RCC 7860 (cell line): ENCODE data around the gene SGF29.
A peak's percentile ranks its signal among the peaks of the same experiment; 100 is the strongest.
"Not testable (repeated sequence)": the region's sequence is repeated elsewhere in the genome, so short reads cannot be mapped to it uniquely, and the experiment has no call there.

ENCODE experiments used
- DNase-seq: peaks from one replicate; pipeline ENCODE4 v3.0.0-alpha.2; 2015; ENCODE audit warnings: low spot score
- FAIRE-seq: peaks from 2 replicates; lab custom pipeline; 2012; peaks lifted over from hg19 to GRCh38; lab: Jason Lieb, UNC

Gene SGF29

DNA sequence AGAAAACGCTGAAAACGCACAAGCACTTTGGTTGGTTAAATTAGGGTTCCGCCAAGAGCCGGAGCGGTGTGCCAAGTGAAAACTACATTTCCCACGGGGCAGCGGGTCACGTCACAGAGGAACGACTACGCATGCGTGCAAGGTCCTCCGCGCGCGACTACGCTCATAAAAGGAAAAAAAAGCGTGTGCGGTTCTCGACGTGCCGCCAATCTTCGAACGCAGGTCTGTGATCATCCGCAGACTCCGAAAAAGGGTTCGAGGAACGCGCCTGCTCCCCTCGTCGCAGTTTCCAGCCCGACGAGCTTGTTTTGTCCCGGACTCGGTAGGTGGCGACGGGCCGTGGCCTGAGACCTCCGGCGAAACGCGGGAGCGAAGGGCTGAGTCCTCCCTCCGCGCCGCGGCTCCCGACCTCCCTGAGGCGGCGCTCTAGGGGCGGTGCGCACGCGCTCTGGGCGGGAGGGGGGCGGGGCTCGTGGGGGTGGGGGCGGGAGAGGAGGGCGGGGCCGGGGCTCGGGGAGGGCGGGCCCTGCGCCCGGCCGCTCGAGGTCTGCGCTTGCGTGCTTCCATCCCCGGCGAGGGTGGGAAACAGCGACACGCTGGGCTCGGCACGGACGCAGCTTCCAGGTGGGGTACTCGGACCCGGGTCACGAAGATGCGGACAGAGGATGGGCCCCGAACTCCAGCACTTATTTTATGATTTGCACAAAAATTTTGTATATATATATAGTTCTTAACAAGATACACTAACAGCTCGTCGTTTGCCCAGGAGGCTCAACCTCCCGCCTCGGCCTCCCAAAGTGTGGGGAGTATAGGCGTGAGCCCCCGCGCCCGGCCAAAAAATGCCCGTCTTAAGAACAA lies at the start of gene SGF29:
TSS of gene SGF29 (plus strand) at position 145 of the 858 bp plus-strand sequence. CDS start 27,150 bp downstream, outside the sequence.
- DNase-seq: peak; percentile 76
- FAIRE-seq: no peak

GRCh38 chr16:28504707-28505404 lies 48.9 kb upstream of the SGF29 start:
- FAIRE-seq (no peak), DNase-seq (no peak)

DNA sequence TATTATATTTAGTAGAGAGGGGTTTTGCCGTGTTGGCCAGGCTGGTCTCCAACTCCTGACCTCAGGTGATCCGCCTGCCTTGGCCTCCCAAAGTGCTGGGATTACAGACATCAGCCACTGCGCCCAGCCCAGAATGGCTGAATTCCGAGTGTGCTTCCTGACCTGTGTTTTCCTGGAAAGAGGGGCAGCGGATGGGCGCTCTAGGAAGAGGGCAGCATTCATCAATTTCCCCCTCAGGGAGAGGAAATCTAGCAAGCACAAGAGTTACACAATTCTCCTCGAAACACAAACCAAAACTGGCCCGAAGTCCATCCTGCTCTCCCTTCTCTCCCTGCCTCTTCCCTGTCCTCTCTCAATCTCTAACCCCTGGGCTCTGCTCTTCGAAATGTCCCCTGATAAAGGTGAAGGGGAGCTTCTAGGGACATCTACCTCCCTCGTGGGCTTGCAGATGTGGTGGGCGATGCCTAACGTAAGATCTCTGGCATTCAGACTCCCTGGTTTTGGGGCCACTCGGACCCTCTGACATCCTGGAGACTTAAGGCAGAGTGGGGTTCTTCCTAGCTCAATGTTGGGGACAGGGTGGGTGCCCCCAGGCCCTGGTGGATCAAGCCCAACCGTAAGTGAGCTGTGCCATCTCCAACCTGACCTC lies 48.1 kb upstream of the SGF29 start:
- FAIRE-seq (no peak), DNase-seq (no peak)

DNA sequence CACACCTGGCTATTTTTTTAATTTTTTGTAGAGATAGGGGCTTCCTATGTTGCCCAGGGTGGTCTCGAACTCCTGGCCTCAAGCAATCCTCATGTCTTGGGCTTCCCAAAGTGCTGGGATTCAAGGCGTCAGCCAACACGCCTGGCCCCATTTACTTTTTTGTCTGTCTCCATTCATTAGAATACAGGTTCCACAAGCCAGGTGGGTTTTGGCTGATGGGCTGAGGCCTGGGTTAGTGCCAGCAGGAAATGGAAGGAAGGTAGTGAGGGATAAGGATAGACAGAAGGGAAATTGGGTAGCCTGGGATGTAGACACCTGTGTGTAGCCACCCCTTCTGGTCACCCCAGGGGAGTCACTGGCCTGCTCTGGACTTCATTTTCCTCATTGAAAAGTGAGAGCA lies 42.7 kb upstream of the SGF29 start:
- no peak for FAIRE-seq
- DNase-seq: no peak

DNA sequence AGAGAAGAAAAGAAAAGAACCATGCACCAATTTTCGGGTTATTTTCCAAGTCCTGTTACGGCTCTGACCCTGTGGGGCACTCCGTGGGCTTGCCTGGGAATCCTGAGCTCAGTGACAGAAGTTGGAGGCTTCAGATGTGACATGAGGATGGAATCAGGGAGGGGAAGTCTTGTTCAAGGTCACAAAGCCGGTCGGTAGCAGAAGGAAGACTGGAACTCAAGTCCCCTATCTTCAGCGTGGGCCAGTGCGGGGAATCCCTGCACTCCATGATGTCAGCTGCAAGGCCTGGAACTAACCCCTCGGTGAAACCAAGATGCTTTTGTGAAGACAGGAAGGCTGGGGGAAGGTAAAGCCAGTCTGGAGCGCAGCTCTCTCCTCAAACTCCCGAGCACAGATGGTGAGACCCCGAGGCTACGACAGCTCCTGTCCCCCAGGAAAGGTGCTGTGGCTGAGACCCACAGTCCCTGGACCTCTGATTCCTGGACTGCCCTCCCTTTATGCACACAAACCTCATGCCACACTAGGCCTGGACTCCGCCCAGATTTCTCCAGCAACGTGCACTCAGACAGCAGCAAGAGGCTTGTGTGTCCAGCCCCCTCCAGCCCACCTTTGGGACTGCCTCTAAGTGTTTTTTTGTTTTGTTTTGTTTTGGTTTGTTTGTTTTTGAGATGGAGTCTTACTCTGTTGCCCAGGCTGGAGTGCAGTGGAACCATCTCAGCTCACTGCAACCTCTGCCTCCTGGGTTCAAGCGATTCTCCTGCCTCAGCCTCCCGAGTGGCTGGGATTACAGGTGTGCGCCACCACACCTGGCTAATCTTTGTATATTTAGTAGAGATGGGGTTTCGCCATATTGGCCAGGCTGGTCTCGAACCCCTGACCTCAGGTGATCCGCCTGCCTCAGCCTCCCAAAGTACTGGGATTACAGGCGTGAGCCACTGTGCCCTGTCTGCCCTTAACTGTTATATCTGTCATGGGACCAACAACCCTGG lies 41.6 kb upstream of the SGF29 start:
- DNase-seq (no peak), FAIRE-seq (no peak)

- DNase-seq: no peak
- no peak for FAIRE-seq
Observed at GRCh38 chr16:28513484-28514181, 40.1 kb upstream of the SGF29 start.

DNA sequence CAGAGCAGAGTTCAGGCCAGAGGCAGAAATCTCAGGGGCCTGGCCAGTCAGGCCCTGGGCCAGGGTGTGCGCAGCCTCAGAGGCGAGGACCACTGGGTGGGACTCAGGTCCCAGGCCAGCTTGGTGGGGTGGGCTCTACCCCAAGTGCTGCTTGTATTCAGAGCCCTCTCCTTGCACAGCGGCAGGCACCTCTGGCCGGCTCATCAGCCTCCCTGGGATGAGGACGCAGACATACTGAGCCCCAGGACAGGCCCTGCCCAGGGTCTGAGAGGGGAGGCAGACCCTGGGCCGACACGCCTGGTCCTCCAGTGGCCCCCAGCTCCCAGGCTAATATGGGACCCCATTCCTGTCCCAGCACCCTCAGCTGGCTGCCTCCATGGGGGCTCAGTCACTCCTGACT lies 39.5 kb upstream of the SGF29 start:
- DNase-seq (no peak), FAIRE-seq (no peak)

- no peak for DNase-seq
- no peak for FAIRE-seq
Observed at GRCh38 chr16:28520672-28521071, 33.0 kb upstream of the SGF29 start.

DNA sequence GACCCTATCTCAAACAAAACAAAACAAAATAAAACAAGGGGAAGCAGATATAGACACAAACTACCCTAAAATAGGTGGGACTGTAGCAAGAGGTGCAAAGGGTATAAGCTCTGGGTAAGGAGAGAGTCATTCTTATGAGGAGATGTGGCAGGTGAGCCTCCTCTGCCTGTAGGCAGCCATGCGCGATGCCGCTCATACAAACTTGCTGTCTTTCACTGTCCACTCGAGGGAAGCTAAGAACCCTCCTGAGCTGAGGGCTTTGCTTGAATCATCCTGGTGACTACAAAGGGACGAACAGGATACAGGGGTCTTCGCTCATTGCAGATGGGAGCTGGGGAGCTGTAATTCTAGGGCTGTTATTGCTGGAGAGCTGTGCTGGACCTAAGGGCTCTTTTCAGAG lies 32.3 kb upstream of the SGF29 start:
- FAIRE-seq (no peak), DNase-seq (no peak)

DNA sequence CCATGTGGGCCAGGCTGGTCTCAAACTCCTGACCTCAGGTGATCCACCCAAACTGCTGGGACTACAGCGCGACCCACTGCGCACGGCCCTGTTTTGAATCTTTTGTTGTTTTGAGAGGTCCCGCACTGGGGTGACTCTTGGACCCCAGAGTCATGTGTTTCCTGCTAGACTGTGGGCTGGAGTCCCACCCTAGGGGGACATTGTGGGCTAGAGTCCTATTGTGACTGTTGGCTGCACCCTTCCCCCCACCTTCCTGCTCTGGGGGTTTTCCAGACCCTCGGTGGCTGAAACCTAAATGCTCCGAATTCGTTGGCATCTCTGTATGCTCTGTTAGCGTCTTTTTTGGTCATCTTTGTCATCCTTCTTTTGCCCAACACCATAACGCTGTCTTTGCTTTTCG lies 30.9 kb upstream of the SGF29 start:
- no peak for DNase-seq
- FAIRE-seq: no peak

GRCh38 chr16:28524681-28525171 lies 29.0 kb upstream of the SGF29 start:
- FAIRE-seq (no peak), DNase-seq (no peak)

DNA sequence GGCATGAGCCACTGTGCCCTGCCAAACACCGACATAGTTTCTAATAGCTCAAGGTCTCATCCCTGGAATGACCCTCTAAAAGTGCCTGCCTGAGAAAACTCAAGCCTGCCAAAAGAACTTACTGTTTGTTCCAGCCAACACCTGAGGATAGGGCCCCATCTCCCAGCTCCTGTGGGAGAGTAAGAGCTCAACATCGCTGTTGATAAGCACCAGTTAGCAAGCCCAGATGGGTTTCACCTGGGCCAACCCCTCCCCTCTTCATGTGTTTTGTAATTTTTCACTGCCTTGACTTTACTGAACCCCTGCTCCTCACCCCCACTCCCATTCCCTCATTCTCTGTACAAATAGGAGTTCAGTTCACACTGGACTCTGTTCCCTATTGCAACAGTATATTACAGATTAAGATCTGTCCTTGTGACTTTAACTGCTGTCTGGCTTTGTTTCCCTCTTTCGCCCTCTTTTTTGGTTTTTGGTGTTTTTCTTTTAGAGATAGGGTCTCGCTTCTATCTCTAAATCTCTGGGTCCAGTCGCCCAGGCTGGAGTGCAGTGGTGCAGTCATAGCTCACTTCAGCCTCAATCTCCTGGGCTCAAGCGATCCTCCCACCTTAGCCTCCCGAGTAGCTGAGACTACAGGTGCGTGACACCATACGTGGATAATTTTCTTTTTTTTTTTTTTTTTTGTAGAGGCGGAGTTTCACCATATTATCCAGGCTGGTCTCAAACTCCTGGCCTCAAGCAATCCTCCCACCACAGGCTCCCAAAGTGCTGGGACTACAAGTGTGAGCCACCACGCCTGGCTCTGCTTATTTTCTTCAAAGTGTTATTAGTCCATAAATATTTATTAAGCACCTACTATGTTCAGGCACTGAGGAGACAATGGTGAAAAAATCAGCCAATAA lies 27.3 kb upstream of the SGF29 start:
- FAIRE-seq: no peak
- DNase-seq: no peak

DNA sequence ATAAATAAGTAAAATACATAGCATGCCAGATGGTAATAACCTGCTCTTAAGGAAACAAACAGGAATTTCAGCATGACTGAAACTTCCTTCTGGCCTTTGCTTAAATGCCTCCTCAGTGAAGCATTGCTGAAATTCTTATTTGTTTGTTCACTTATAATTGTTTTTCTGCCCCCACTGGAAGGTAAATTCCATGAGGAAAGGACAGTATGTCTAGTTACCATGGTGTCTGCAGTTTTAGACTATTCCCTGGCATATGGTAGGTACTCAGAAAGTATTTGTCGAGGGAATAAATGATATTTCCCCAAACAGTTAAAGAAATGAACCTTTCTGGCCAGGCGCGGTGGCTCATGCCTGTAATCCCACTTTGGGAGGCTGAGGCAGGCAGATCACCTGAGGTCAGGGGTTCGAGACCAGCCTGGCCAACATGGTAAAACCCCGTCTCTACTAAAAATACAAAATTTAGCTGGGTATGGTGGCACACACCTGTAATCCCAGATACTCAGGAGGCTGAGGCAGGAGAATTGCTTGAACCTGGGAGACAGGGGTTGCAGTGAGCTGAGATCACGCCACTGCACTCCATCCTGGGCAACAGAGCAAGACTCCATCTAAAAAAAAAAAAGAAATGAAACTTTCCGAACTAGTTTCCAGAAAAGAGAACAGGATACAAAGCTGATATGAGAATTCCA lies 26.5 kb upstream of the SGF29 start:
- DNase-seq, FAIRE-seq: not testable (repeated sequence)

GRCh38 chr16:28527985-28528384 lies 25.7 kb upstream of the SGF29 start:
- FAIRE-seq: no peak
- DNase-seq: no peak

- no peak for FAIRE-seq
- no peak for DNase-seq
Observed at GRCh38 chr16:28528463-28528867, 25.3 kb upstream of the SGF29 start.

DNA sequence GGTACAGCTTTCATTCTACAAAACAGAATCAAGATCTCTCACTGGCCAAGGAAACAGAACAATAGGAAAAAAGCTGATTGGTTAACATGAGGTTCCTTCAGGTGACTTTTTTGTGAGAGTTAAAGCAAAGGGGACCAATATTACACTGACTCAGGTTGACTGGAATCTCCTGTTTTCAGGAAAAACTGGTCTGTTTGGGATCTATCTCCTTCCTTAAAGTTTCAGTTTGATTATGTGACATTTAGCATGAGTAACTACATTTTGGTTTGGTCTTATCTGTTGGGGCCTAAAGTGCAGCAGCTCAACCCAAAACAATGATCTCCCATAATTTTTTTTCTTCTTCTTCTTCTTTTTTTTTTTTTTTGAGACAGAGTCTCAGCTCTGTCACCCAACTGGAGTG lies 24.6 kb upstream of the SGF29 start:
- no peak for FAIRE-seq

GRCh38 chr16:28531777-28532744 lies 21.7 kb upstream of the SGF29 start:
- DNase-seq (no peak), FAIRE-seq (no peak)

More for the DNA sequence above, 24.6 kb upstream of the SGF29 start:
- DNase-seq: no peak
